Activated CD4-positive, CD25-positive, alpha-beta regulatory T cell (primary cell): Measurements from ENCODE around the gene GFOD2.

Experiments
- DNase-seq, 4 experiments: peaks; one replicate each; lab custom pipeline; 2025; lab: John Stamatoyannopoulos, UW

The GFOD2 gene

DNA sequence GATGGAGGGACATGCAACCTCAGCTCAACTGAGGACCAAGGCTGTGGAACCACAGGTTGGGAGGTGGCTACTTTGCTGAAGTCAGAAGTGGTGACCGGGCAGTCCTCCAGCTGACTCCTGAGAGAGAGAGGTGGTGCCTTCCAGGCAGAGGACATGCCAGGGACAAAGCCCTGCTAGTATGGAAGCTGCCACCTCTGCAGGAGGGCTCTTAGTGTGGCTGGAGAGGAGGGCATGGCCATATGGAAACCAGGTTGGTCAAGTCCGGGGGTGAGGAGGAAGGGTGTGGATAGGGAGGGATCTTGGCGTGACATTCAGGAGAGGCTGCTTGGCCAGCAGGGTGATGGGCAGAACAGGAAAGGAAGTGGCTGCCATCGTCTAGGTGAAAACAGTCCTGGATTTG lies 46.8 kb downstream of the GFOD2 start:
- DNase-seq, result no peak

DNA sequence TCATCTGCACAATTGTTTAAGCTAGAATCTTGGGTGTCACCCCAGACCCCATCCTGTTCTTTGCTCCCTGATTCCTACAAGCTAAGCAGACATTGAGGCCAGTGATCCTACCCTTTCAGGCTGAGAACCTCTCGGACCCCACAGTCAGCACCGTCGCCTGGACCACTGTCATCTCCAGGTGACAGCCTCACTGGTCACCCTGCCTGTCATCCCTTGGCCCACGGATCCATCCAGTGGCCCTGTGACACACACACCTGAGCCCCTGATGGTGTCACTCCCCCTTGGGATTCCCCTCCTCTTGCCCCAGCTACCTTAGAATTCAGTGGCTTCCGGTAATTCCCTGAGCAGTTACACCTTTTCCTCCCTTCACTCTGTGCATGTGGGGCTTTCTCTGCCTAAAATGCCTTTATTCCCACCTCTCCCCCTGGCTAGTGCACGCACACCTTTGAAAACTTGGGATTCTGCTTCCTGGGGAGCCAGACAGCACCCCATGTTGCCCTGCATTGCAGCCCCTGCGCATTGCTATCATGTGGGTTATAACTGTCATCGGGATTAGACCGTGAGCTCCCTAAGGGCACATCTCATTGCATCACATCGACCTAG lies 49.5 kb downstream of the GFOD2 start:
- no peak for DNase-seq

DNA sequence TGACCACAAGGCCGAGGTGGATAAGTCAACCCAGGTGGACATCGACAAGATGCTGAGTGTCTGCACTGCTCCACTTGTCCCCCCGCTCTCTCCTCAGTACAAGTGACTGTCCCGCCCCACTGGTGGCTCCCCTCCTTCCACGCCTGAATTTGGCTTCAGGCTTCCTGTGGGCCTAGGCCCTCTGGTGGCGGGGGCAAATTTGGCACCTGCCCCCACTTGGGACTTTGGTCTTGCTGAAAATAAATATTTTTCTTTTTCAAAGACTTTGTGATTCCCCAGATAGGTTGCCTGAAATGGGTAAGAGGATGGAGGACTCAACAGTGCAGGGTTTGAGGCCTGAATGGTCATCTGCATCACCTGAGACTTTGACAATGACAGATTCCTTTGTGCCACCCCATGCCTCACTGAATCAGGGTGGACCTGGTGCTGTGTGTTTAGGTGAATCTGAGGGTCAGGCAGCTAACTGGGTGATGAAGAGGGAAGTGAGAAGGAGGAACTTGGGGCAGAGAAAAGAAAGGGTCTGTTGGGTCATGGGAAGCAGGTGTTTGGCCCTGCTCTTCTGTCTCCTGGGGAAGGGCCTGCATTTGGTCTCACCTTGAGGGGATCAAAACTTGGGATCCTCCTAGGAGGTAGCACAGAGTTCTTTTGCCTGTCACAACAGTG lies 50.5 kb downstream of the GFOD2 start:
- DNase-seq, result no peak

DNA sequence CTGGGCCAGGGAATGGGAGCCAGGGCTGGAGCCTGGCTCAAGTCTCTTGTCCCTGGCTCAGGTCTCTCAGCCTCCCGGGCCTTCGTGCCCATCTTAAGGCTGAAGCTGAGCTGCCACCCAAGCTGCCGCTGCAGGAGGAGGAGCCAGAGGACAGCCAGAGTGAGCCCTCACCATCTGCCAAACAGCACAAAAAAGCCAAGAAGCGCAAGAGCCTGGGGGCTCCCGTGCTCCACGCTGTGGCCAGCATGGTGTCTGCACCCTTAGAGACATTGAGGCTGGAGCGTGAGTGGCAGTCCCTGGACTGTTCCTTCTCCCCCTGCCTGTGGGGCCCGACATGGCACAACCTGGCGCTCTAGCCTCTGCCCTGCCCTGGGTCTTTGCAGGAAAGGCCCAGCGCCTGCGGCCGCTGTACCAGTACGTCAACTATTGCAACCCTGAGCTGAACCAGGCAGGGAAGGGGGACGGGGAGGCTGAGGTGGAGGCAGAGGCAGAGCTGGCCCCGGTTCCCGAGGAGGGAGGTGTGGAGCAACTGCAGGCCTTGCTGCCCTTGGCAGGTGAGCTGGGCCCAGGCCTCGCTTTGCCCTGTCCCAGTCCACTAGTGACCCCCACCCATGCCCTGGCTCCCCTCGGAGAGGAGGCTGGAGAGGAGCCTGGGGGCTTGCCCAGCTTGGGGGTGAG lies 51.2 kb downstream of the GFOD2 start:
- DNase-seq, result peak; percentile 51 to 69 (median 65)

DNA sequence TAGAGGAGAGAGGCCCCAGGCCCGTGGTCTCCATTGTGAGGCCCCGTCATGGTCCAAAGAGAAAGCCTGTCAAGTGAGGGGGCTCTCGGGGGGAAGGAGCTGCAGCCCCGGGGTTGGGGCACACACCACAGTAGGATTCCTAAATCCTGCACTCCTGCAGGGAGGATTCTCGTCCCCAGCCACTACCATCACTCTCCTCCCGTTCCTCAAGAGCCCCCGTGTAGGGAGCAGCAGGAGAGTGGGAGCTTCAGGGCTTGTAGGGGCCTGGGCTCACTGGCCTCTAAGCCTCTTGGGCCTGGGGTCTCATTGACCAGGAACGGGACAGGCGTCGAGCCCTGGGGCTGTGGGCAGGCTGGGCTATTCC lies 51.7 kb downstream of the GFOD2 start:
- no peak for DNase-seq

DNA sequence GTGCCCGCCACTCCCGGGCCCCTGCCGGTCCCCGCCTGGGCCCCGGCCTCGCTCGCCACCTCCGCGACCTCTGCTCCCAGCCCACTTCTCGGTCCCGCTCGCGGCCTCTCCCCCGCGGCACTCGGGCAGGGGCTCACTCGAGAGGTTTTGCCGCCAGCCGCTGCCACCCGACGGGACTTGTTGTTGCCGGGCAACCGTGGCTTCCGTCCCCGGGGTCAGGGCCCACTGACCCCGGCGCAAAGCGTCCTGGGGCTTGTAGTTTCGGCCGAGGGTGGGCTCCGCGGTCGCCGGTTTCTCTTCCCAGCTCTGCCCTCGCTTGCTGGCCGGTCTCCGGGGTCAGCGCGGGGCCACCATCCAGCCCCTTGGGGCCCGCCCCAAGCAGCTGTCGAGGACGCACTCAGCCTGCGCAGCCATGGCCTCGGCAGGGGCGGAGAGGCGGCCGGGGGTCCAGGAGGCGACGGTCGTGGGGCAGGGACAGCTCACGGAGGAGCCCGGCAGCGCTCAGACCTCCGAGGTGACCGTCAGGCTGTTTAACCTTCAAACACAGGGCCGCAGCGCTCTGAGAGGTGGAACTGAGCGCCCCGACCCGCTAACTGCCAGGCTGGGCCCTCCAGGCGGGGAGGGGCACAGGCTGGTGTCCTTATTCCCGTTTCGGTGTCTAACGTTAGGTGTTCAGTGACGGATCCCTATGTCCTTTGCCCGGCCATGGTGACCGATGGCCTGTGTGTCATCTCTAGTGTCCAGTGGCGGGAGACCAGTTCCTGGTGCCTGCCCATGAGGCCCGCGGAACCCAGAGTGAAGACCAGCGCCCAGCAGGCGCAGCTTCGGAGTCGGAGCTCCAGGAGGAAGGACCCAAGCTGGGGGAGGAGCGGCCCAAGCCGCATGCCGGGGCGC lies 52.3 kb downstream of the GFOD2 start, which contains the start of the genes C16orf86 and ENKD1:
C16orf86 (plus strand) TSS at position 256 of the 894 bp plus-strand sequence; CDS start at position 413, 157 bp downstream.
ENKD1 (minus strand) TSS at position 192 of the 894 bp plus-strand sequence. CDS start 308 bp downstream, outside the sequence.
- DNase-seq, result peak; percentile 53 to 76 (median 66)

DNA sequence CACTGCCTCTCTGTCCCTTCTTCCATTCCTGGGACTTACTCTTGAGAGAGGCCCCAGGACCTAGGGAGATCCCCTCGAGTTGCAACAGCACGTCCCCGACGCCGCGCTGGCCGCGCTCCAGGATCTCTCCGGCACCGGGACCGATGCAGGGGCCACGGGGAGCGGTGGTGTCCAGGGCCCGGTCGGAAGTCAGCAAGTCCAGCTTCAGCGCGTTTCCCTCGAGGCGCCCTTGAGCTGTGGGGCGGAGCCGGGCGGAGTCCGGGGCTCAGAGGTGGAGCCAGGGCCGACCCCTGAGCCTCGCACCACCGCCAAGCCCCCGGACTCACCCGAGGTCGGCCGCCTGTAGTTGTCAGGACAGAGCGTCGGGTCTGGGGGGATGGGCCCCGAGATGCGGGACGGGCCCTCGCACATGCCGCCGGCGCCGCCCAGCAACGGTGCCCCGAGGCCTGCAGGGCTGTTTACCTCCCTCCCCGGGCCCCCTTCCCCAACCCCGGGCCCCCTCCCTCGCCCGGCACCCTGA lies 53.0 kb downstream of the GFOD2 start:
- no peak for DNase-seq

DNA sequence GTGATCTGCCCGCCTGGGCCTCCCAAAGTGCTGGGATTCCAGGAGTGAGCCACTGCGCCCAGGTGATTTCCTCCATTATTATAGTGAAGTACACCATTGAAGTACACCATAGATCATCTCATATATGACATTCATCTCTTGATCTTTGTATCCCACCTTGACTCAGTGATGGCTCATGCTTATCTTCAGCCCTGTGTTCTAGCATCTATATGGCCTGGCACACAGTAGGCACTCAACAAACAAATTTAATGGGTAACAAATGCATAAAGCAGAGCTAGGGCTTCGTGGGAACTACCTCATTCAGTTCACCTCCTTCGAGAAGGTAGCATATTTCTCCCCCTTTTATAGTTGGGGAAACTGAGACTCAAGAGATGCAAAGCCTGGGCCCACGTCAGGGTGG lies 53.5 kb downstream of the GFOD2 start:
- DNase-seq, result no peak

DNA sequence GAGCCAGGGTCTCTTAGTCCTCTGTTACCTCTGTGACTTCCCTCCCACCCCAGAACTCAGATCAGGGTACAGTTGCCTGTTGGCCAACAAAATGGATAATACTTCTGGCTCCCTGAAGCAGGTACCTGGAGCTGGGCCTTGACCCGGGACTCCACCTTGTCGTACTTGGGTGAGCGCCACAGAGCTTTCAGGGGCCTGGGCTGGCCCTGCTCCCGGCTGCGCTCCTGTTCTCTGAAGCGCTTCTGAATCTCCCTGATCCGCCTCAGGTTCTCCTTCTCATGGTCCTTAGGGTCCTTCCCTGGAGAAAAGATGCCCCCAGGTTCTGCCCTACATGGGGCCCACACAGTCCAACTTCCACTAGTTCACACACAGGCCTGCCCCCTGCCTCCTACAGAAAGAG lies 54.2 kb downstream of the GFOD2 start:
- no peak for DNase-seq

DNA sequence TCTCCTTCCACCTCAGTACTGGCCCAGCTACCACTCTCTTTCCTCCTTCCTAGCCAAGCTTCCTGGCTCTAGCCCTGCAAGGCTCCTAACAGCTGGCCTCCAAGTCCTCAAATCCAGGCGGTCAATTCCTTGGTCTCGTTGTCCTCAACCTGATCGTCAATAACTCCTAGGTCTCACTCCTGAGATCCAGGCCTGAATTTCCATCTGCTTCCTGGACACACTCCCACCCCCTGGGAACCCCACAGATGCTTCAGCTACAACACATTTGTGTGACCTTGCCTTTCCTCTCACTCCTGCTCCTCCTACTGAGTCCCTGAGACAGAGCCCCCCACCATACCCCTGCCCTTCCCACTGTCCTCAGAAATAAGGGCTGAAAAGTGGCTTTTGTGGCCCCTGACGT lies 54.9 kb downstream of the GFOD2 start:
- DNase-seq, result no peak

DNA sequence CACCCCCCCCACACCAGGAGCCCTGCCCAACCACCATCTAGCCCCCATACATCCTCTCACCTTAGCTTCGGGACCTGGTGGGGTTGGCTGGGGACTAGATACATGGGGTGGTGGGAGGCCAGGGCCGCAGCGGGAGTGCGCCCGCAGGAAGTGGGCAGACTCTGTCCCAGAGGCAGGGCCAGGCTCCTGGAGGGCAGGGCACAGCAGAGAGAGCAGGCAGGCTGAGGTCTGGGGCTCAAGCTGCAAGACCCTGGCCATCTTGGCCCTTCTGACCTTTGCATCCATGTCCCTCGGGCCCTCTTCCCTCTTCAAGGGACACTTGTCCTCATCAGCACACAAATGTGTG lies 55.3 kb downstream of the GFOD2 start:
- DNase-seq, result no peak

DNA sequence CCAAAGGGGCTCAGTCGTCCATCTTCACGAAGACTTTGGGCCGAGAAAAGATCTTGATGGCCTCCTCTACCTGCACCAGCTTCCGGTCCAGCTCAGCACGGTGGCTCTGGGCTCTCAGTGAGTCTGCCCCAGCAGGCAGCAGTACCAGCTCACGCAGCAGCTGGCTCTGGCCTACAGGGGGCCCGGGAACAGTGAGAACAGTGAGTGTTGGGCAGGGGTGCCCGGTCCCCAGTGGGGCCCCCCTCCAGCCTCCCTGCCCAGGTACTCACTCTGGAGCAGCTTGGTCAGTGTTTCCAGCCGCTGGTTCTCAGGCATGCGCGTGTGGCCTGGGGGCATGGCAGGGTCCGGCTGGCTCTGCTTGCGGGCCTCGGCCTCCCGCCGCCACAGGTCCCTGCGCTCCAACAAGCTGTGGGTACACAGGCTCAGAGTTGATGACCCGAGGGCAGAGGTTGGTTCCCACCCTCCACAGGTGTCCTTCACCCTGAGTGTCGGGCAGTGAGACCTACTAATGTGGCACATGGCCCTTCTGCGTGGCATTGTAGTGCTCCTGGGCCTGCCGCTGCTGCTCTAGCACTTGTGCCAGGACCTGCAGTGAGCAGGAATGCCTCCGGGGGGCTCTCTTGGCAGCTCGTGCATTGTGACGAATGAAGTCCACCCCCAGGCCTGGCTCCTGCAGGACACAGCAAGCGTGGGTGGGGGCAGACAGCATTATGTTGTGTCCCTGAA lies 55.8 kb downstream of the GFOD2 start:
- no peak for DNase-seq

DNA sequence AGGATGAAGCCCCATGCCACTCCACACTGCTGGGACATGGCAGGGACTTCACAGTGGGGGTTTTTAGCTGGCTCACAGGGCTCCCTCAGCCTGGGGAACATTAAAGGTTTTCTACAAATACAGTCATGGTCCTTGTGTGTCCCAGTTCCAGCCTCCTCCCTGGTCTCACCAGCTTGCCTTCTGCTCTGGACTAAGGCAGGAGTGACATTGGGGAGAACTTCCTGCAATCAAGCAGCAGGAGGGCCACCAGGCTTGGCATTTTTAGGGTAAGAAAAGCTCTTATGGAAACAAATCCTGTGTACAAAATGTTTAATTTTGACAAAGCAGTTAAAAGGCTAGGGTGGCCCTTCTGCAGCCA lies 56.5 kb downstream of the GFOD2 start:
- DNase-seq, result no peak

DNA sequence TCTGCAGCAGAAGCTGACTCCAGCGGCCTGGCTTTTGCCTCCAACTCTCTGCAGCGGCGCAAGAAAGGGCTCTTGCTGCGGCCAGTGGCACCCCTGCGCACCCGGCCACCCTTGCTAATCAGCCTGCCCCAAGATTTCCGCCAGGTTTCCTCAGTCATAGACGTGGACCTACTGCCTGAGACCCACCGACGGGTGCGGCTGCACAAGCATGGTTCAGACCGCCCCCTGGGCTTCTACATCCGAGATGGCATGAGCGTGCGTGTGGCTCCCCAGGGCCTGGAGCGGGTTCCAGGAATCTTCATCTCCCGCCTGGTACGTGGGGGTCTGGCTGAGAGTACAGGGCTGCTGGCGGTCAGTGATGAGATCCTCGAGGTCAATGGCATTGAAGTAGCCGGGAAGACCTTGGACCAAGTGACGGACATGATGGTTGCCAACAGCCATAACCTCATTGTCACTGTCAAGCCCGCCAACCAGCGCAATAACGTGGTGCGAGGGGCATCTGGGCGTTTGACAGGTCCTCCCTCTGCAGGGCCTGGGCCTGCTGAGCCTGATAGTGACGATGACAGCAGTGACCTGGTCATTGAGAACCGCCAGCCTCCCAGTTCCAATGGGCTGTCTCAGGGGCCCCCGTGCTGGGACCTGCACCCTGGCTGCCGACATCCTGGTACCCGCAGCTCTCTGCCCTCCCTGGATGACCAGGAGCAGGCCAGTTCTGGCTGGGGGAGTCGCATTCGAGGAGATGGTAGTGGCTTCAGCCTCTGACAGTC lies 57.0 kb downstream of the GFOD2 start:
- no peak for DNase-seq

DNA sequence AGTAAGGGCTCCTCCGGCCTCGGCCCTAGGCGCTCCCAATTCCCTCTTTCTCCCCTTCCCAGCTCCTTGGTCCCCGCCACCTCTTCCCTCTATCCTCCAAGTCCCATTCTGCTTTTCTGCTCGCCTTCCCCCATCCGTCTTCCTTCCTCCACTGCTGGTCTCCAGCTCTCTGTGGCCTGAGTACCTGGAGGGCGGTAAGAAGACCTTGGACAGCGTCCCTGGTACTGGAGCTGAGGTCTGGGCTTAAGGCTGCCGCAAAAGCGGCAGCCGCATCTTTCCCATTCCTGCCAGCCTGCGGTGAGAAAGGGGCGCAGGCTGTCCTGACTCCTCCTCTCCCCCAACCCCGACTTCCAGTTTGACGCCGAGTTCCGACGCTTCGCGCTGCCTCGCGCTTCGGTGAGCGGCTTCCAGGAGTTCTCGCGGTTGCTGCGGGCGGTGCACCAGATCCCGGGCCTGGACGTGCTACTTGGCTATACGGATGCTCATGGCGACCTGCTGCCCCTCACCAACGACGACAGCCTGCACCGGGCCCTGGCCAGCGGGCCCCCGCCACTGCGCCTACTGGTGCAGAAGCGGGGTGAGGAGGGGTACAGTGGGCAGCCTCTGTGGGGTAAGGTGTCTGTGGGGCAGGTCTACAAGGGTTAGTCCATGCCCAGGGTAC lies 57.9 kb downstream of the GFOD2 start:
- DNase-seq, result no peak

DNA sequence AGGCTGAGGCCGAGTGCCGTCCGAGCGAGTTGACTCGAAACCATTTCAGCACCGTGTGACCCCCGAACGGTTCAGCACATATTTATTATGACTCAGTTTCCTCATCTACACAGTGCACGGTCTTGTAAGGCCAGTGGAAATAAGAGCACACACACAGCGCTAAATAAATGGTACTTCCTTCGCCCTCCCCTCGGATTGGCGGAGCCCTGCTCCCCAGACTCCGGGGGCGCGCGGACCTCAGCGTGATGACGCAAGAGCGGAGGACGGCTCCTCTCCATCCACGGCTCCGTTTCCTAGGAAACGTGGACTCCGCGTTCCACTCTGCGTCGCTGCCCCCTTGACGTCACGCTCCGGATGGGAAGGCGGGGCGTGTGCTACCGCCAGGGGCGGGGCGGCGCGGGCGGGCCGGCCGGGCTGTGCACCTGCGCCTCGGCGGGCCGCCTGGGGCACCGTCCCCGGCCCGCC lies 58.5 kb downstream of the GFOD2 start, which contains the start of gene PARD6A:
PARD6A (plus strand) TSS at position 397 of the 465 bp plus-strand sequence. CDS start 79 bp downstream, outside the sequence.
- peak; percentile 73 to 89 (median 86) for DNase-seq

DNA sequence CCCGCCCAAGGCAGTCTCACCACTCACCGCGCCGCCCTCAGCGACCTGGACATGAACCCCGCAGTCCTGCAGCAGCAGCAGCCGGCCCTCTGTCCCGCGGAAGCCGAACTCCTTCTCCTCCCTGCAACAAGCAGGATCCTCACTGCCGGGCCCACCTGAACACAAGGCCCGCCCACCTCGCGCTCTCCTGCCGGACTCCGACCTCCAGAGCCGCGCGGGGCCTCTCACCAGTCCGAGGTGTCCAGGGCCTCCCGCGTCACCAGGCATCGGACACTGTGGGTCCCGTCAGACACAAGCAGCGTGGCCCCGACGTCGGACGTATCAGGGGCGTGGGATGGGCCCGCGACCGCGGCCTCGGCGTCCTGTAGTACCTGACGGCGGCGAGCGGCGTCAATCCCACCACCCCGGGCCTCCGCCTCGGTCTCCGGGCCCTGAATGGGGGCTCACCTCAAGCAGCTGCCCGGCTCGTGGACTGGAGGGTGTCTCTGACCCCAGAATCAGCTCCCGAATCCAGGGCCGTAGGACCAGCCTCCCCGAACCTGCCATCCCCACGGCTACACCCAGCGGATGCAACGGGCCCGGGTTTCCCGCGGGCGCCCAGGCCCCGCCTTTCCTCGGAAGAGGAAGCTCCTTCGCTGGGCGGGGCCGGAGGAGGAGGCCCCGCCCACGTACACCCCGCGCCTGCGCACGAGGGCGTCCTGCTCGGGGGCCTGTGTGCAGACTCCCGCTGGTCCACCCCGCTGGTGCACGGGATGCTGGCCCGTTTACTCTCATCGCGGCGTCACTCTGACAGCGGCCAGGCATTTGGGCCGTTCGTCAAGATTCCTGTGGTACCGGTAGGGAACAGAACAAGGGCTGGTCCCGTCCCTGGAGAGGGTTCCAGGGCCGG lies 59.2 kb downstream of the GFOD2 start, which contains the start of gene ACD:
ACD (minus strand) TSS at position 586 of the 889 bp plus-strand sequence; CDS start at position 546, 40 bp downstream.
- peak; percentile 86 to 89 (median 89) for DNase-seq

DNA sequence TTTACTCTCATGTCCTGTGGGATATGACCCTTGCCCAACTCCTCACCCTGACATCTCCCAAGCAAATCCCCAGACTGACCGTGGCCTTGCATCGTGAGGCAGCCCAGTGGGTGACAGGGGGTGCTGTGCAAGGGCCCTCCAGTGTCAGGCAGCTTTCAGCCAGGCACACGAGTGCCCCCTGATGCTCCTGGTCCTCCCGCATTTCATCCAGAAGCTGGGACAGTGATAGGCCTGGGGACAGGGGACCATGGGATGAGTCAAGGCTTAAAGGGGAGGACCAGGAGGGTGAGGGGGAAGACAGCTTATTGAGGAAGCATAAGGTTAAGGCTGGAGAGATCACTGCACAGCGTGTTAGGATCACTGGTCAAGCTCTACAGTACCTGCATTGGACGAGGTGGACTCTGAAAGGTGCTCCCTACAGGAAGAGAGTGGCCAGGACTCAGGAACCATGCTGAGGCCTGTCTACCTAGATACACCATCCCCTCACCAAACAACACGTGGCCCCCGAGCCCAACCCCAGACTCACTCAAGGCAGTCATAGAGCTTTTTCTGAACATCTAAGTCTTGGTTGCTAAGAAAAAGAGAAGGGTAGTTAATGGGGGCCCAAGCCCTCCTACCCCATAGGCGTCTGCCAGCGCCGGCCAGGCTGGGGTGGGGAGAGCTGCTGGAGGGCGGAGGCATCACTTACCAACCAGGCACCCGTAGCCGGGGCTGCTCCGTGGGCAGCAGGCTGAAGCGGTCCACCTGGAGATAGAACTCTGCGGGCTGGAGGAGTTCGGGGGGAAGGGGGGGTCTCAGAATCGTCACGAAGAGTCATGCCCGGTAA lies 60.1 kb downstream of the GFOD2 start:
- no peak for DNase-seq
